ENCODE results near the gene SUZ12.

SUZ12 gene

DNA sequence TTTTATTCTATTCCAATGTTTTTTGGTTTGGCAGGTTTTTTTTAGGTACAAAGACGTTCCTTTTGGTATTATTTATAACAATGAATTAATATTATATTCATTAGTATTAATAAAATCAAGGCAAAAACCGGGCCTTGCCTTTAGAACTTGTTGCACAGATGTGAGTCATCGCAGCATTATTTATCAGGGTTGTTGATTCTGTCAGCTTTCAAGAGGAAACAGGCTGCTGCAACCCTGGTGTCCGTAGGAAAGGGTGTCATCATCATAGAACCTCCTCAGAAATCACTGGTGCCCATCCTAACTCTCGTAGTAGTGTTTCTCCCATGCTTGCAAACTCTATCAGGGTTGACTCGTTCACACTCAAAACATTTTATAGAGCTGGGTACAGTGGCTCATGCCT, 60.2 kb downstream of the SUZ12 start:
- TF ChIP-seq, protein P1, sequence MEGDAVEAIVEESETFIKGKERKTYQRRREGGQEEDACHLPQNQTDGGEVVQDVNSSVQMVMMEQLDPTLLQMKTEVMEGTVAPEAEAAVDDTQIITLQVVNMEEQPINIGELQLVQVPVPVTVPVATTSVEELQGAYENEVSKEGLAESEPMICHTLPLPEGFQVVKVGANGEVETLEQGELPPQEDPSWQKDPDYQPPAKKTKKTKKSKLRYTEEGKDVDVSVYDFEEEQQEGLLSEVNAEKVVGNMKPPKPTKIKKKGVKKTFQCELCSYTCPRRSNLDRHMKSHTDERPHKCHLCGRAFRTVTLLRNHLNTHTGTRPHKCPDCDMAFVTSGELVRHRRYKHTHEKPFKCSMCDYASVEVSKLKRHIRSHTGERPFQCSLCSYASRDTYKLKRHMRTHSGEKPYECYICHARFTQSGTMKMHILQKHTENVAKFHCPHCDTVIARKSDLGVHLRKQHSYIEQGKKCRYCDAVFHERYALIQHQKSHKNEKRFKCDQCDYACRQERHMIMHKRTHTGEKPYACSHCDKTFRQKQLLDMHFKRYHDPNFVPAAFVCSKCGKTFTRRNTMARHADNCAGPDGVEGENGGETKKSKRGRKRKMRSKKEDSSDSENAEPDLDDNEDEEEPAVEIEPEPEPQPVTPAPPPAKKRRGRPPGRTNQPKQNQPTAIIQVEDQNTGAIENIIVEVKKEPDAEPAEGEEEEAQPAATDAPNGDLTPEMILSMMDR (IDR thresholded peaks at IDR 0.05; ENCODE audit: insufficient read depth, low read depth, low read length, missing control alignments): no peak
- H3K4me3 ChIP-seq (ENCODE audit: low read depth, low read length): no peak overlapping the region
- DNase-seq (ENCODE audit: low read depth): no peak

DNA sequence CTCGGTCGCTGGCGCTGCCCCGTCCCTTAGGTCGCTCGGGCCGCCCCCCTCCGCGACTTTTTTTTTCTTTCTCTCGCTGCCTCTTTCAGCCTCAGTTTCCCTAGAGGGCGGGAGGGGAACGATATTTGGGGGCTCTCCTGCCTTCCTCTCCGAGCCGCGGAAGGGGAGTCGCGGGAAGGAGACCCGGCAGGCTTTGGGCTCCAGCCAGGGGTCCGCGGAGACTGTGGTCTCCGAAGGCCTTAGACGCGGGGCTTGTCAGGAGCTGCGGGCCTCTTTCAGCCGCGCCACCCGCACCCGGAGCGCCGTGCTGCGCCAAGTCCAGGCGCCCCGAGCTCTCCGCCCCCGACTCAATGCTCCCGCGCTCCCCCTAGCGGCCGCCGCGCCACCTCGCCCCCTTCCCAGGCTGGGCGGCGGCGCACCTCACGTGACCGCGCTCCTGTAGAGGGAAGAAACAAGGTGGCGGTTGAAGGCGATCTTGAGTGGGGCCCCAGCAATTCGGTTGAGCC, 70.2 kb downstream of the SUZ12 start, which contains the start of gene LRRC37B:
Gene LRRC37B (plus strand): TSS at position 427 of the 506 bp plus-strand sequence. CDS start 14,010 bp downstream, outside the sequence.
- TF ChIP-seq, protein P1 (IDR thresholded peaks at IDR 0.05; ENCODE audit: insufficient read depth, low read depth, low read length, missing control alignments): peak; percentile 91
- DNase-seq (ENCODE audit: low read depth): peak; percentile 88
- H3K4me3 ChIP-seq (ENCODE audit: low read depth, low read length): peak within 1 kb of the TSS; percentile 81

DNA sequence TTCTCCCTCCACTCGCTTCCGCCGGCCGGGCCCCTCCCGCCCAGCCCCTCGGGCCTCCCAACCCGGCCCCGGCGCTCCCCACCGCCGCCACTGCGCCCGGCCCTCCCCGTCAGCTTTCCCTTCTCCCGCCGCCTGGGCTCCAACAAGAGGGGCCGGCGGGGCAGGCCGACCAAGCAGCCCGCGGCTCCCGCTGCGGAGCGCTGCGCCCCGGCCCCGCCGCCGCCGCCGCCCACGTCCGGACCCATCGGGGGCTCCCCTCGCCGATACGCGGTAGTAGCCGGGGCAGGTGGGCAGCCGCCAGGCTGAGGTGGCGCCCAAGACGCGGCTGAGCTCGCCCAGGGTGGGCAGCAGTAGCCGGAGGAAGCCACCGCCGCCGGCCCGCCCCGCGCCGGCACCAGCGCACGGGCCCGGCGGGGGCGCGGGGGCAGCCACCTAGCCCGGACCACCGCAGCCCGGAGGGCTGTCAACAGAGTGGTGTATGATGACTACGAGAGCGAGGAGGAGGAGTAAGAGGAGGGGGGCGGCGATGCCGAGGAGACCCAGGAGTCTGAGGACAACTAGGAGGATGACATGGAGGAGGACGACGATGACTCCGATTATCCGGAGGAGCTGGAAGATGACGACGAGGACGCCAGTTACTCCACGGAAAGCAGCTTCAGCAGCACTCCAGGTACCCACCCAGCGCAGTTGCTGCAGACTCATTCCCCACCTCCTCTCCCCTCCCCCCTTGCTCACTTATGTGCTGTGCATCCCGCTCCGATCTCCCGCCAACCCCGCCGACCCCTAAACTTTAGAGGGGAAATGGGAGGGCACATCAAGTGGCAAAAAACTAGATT, 70.9 kb downstream of the SUZ12 start:
- H3K4me3 ChIP-seq (ENCODE audit: low read depth, low read length): peak overlapping the region; percentile 81
- DNase-seq (ENCODE audit: low read depth): peak; percentile 45
- TF ChIP-seq, protein P1 (IDR thresholded peaks at IDR 0.05; ENCODE audit: insufficient read depth, low read depth, low read length, missing control alignments): no peak

GRCh38 chr17:32009262-32009542, 72.4 kb downstream of the SUZ12 start:
- H3K4me3 ChIP-seq (ENCODE audit: low read depth, low read length): no peak overlapping the region
- TF ChIP-seq, protein P1 (IDR thresholded peaks at IDR 0.05; ENCODE audit: insufficient read depth, low read depth, low read length, missing control alignments): no peak
- DNase-seq (ENCODE audit: low read depth): no peak

GRCh38 chr17:32010114-32010513, 73.3 kb downstream of the SUZ12 start:
- TF ChIP-seq, protein P1 (IDR thresholded peaks at IDR 0.05; ENCODE audit: insufficient read depth, low read depth, low read length, missing control alignments): no peak
- H3K4me3 ChIP-seq (ENCODE audit: low read depth, low read length): no peak overlapping the region
- no peak for DNase-seq (ENCODE audit: low read depth)

DNA sequence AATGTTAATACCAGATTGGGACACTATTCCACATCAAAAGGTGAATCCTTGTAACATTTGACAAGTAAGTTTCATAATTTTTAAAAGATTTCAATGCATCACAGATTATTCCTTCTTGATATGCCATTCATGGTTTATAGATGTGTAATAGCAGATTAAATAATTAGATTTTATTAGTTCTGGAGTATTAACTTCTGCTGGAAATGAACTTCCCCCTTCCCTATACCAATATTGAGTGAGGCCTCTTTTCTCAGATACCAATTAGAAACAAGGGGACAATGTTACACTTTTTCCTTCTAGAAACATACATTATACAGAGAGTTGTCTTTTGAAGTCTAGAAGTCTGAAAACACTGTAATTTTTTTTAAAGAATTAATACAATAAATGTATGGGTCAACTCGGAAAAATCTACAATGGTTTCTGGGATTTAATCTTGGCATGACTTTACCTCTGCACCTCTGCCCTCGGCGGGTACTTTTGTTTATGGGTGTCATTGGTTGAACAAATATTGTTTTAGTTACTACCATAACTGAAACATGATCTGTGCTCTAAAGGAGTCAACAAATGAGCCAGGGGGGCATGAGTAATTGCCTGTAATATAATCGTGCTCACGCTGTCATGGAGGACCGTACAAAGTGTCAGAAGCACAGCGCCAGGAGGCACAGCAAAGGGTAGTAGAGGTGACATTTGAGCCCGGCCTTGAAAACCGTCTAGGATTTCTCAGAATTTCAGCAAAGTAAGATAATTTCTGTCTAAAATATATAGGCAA, 78.6 kb downstream of the SUZ12 start:
- no peak overlapping the region for H3K4me3 ChIP-seq (ENCODE audit: low read depth, low read length)
- DNase-seq (ENCODE audit: low read depth): no peak
- TF ChIP-seq, protein P1 (IDR thresholded peaks at IDR 0.05; ENCODE audit: insufficient read depth, low read depth, low read length, missing control alignments): no peak

All from GM12865 (cell line).